Suppressor macrophage treated with lipopolysaccharide for 1 hour (primary cell): ENCODE results near the gene G3BP1.
"Not testable (repeated sequence)": the region's sequence is repeated elsewhere in the genome, so short reads cannot be mapped to it uniquely, and the experiment has no call there.

ENCODE experiments used
- DNase-seq, 3 donors: peaks; one replicate each; pipeline ENCODE4 v3.0.0-alpha.2; 2020 to 2022

Gene G3BP1

DNA sequence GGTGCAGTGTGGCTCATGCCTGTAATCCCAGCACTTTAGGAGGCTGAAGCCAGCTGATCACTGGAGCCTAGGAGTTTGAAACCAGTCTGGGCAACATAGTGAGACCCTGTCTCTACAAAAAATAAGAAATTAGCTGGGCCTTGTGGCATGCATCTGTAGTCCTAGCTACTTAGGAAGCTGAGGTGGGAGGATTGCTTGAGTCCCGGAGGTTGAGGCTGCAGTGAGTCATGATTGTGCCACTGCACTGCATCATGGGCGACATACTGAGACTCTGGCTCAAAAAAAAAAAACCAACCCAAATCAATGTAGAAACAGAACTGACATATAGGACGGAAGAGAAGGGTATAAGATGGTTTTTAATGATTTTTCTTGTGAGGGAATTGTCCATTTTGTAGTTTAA lies 27.7 kb downstream of the G3BP1 start:
- DNase-seq, result peak; percentile 35 to 65 (median 51)

GRCh38 chr5:151800532-151800931 lies 28.8 kb downstream of the G3BP1 start:
- DNase-seq, result no peak

GRCh38 chr5:151805414-151806223 lies 33.9 kb downstream of the G3BP1 start:
- DNase-seq, result peak; percentile 21 to 57 (median 55)

DNA sequence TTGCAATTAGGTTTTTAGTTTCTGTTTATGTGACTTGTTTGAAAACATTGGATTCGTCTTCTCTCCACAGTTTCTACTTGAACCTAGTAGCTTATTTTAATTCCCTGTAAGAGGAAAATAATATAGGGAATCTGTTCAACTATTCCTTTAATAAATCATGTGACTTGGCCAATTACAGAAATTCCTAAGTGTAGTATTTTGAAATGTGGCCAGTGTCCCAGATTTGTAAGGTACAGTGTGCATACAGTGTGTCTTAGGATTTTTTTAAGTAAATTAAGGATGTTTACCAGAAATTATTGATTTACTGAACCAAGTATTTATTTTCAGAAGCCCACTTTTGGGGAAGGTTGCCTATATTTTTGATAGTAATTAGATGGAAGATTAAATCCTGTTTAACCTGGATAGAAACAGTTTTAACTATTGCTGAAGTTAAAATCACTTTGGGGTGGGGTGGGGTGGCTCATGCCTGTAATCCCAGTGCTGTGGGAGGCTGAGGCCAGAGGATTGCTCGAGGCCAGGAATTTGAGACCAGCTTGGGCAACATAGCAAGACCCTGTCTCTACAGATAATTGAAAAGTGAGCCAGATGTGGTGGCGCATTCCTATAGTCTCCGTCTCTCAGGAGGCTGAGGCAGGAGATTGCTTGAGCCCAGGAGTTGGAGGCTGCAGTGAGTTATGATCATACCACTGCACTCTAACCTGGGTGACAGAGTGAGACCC lies 36.9 kb downstream of the G3BP1 start:
- no peak for DNase-seq

DNA sequence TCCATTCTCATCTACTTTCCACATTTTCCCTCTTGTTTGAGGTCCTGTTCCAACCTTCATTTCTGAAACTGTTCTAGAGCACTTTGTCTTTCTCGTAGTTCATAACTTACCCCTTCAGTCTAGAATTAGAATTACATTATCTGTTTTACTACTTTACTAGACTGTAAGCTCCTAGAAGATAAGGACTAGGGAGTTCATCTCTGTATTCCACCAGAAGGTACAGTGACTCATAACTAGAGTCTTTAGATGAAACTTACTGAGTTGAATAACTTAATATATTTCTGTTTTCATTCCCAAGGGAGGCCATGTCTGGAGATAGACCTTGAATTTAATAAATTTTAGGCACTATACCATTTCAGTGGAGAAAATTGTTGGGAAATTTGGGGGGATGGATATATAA lies 38.7 kb downstream of the G3BP1 start:
- DNase-seq, result no peak

DNA sequence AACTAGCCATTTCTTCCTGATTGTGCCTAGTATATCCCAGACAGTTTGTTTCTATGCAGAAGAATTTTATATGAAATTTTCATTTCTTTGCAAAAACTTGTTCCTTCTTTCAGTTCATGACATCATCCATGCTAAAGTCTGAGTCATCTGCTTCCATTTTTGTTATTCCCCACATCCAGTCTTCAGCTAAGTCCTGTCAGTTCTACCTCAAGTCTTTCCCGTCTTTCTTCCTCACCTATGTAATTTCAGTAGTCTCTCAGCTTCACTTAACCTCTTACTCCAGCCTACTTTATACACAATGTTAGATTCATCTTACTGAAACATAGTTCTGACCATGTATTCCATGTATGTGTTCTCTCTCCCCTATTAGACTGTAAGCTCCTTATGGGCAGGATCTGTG lies 39.1 kb downstream of the G3BP1 start:
- DNase-seq, result peak; percentile 21 to 55 (median 48)

- peak in 2 of 3 donors; percentile 26 to 27 for DNase-seq
Measured at GRCh38 chr5:151811593-151812321, 40.0 kb downstream of the G3BP1 start.

GRCh38 chr5:151812757-151813309 lies 41.1 kb downstream of the G3BP1 start:
- no peak for DNase-seq

- DNase-seq, result no peak
Measured at GRCh38 chr5:151815051-151815450, 43.3 kb downstream of the G3BP1 start.

DNA sequence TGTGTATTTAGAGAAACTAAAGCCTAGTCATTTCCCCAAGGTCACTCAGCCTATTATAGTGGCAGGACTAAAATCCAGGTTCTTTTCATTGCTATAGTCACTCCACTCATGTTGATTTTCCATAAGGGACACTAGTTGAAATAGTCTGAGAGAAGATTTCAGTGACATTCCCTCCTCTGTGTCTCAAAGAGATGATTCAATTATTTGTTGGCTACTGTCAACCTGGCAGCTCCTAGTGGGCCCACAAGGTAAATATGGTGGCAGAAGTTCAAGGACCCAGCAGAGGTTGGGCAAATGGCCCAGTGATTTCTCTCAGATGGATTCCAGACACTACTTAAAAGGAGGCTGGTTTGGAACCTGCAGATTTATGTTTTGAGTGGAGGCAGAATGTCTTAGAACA lies 48.1 kb downstream of the G3BP1 start:
- no peak for DNase-seq

- DNase-seq, result no peak
Measured at GRCh38 chr5:151820271-151820670, 48.5 kb downstream of the G3BP1 start.

- DNase-seq, result no peak
Measured at GRCh38 chr5:151820903-151821302, 49.1 kb downstream of the G3BP1 start.

DNA sequence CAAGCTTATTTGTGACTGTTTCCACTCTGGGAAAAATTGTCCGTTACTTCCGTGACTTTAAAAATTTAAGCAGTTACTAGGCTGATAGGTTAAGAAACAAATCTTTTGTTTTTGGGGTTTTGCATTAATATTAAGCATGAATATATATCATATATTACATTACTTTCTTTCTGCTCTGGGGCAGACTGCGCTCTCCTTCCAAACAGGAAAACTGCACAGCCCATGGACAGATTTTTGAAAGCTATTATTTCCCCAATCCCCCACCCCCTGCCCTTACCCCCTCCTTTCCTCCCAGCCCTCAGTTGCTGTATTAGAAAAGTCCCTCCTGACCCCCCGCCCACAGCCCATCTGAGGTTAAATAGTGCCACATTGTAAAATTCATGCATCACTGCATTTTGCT lies 50.4 kb downstream of the G3BP1 start:
- DNase-seq, result peak in 1 of 3 donors; percentile 24

DNA sequence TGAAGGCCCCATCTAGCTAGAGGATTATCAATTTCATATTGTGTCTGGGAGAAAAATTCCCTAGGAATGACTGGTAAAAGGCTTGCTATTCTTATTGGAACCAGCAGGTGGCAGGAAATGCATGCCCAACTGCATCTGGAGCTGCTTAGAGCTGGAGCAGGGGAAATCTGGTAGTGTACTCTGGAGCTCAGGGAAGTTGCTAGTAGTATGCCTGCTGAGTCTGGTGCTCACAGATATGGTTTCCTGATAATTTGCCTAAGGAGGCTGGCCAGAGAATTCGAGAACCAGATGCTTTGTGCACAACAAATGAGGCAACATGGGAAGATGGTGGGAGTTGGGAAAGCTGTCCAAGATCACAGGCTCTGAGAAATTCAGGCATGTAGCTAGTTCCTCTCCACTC lies 53.7 kb downstream of the G3BP1 start:
- peak; percentile 65 to 67 (median 65) for DNase-seq

DNA sequence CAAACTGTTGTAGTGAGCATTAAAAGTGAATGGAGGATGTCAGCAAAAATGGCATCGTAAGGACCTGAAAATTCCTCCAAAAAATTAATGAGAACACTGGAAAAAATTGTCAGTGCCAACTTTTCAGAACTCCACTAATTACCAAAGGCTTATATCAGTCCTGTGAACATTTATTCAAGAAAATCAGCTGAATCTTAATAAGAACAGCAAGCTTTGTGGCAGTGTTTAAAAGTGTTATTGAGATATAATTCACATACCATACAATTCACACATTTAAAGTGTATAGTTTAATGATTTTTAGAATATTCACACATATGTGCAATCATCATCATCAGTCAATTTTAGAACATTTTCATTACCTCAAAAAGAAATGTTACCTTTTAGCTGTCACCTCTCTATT lies 57.6 kb downstream of the G3BP1 start:
- no peak for DNase-seq

DNA sequence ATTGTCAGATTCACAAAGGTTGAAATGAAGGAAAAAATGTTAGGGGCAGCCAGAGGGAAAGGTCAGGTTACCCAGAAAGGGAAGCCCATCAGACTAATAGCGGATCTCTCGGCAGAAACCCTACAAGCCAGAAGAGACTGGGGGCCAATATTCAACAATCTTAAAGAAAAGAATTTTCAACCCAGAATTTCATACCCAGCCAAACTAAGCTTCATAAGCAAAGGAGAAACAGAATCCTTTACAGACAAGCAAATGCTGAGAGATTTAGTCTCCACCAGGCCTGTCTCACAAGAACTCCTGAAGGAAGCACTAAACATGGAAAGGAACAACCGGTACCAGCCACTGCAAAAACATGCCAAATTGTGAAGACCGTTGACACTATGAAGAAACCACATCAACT lies 61.1 kb downstream of the G3BP1 start:
- DNase-seq, result not testable (repeated sequence)

GRCh38 chr5:151846765-151847164 lies 75.0 kb downstream of the G3BP1 start:
- no peak for DNase-seq

GRCh38 chr5:151847871-151848270 lies 76.1 kb downstream of the G3BP1 start:
- DNase-seq, result no peak

DNA sequence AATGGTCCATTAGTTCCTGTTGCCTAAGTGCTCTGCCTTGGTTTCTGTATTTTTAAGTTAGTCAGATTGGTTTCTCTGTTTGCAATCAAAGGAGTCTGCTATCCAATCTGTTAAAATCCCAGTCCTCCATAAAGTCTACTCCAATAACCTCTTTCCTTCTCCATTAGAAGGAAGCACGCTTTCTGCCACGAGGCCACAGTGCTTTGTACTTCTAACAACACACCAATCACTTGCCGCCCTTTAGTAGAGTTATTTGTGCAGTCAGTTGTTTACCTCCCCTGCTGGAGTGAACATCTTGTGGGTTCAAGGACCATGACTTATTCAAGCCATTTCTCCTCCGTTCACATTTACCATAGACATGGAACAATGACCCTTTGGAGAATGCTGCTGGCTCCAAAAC lies 83.9 kb downstream of the G3BP1 start:
- DNase-seq, result no peak

- no peak for DNase-seq
Measured at GRCh38 chr5:151856861-151857260, 85.1 kb downstream of the G3BP1 start.

DNA sequence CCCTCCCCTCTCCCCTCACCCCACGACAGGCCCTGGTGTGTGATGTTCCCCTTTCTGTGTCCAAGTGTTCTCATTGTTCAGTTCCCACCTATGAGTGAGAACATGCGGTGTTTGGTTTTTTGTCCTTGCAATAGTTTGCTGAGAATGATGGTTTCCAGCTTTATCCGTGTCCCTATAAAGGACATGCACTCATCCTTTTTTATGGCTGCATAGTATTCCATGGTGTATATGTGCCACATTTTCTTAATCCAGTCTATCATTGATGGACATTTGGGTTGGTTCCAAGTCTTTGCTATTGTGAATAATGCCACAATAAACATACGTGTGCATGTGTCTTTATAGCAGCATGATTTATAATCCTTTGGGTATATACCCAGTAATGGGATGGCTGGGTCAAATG lies 89.1 kb downstream of the G3BP1 start:
- DNase-seq, result not testable (repeated sequence)
